PFSK-1 (cell line): ENCODE results near the gene ZFPM1.

Experiments
- FOXP2 ChIP-seq: optimal IDR thresholded peaks from 2 replicates; pipeline ENCODE3; 2011; ENCODE audit warnings: borderline replicate concordance, control low read depth, inconsistent platforms; ENCODE audit not compliant: insufficient read depth; ENCODE audit errors: extremely low read length, extremely low read depth
- POLR2AphosphoS5 ChIP-seq: IDR thresholded peaks from 2 replicates; pipeline ENCODE4 v1.6.1; 2012; ENCODE audit warnings: low read depth, mild to moderate bottlenecking, control low read depth, low read length, moderate library complexity
- SIN3A ChIP-seq: IDR thresholded peaks from 2 replicates; pipeline ENCODE4 v1.6.1; 2012; ENCODE audit warnings: mild to moderate bottlenecking, low read length, moderate library complexity, borderline replicate concordance; ENCODE audit not compliant: insufficient read depth
- TAF1 ChIP-seq: IDR thresholded peaks from 2 replicates; pipeline ENCODE4 v1.6.1; 2012; ENCODE audit warnings: low read length, control low read depth, borderline replicate concordance; ENCODE audit not compliant: insufficient read depth
- TF ChIP-seq, protein P1 (sequence below), 2 experiments: IDR thresholded peaks; 2 replicates each; pipeline versions ENCODE4 v1.6.1 to v1.8.0; 2011 to 2012; ENCODE audit warnings: low read depth in 2 of 2, low read length in 2 of 2, control low read depth in 1 of 2, inconsistent platforms in 1 of 2, mild to moderate bottlenecking in 1 of 2, moderate library complexity in 1 of 2; ENCODE audit not compliant: insufficient read depth in 1 of 2

ZFPM1 gene

GRCh38 chr16:88552166-88552565 is 99.1 kb downstream of the ZFPM1 start:
- TF ChIP-seq SIN3A (no peak), FOXP2 (no peak), TAF1 (no peak), POLR2AphosphoS5 (no peak)
- TF ChIP-seq, protein P1, sequence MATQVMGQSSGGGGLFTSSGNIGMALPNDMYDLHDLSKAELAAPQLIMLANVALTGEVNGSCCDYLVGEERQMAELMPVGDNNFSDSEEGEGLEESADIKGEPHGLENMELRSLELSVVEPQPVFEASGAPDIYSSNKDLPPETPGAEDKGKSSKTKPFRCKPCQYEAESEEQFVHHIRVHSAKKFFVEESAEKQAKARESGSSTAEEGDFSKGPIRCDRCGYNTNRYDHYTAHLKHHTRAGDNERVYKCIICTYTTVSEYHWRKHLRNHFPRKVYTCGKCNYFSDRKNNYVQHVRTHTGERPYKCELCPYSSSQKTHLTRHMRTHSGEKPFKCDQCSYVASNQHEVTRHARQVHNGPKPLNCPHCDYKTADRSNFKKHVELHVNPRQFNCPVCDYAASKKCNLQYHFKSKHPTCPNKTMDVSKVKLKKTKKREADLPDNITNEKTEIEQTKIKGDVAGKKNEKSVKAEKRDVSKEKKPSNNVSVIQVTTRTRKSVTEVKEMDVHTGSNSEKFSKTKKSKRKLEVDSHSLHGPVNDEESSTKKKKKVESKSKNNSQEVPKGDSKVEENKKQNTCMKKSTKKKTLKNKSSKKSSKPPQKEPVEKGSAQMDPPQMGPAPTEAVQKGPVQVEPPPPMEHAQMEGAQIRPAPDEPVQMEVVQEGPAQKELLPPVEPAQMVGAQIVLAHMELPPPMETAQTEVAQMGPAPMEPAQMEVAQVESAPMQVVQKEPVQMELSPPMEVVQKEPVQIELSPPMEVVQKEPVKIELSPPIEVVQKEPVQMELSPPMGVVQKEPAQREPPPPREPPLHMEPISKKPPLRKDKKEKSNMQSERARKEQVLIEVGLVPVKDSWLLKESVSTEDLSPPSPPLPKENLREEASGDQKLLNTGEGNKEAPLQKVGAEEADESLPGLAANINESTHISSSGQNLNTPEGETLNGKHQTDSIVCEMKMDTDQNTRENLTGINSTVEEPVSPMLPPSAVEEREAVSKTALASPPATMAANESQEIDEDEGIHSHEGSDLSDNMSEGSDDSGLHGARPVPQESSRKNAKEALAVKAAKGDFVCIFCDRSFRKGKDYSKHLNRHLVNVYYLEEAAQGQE (IDR thresholded peaks at IDR 0.05; ENCODE audit: insufficient read depth in 1 of 2, low read depth in 2 of 2, low read length in 2 of 2) = no peak

DNA sequence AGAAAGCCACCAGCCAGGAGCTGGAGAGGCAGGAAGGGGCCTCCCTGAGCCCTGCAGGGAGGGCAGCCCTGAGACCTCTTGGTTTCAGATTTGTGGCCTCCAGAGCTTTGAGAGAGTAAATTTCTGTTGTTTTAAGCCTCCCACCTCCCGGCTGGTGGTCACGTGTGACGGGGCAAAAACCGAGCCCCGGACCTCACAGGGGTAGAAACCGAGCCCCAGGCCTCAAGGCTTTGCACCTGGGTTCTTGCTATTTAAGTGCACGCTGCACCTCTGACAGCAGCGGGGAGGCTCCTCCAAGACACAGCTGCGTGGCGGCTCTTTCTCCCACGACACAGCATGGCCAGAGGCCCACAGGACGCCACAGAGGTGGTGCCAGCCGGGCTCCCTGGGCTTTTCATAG is 99.7 kb downstream of the ZFPM1 start:
- TF ChIP-seq FOXP2 (no peak), POLR2AphosphoS5 (no peak), TAF1 (no peak), SIN3A (no peak)
- TF ChIP-seq, protein P1 (IDR thresholded peaks at IDR 0.05; ENCODE audit: insufficient read depth in 1 of 2, low read depth in 2 of 2, low read length in 2 of 2) = no peak

GRCh38 chr16:88553739-88554138 is 100.7 kb downstream of the ZFPM1 start:
- TF ChIP-seq FOXP2 (no peak), POLR2AphosphoS5 (no peak)

DNA sequence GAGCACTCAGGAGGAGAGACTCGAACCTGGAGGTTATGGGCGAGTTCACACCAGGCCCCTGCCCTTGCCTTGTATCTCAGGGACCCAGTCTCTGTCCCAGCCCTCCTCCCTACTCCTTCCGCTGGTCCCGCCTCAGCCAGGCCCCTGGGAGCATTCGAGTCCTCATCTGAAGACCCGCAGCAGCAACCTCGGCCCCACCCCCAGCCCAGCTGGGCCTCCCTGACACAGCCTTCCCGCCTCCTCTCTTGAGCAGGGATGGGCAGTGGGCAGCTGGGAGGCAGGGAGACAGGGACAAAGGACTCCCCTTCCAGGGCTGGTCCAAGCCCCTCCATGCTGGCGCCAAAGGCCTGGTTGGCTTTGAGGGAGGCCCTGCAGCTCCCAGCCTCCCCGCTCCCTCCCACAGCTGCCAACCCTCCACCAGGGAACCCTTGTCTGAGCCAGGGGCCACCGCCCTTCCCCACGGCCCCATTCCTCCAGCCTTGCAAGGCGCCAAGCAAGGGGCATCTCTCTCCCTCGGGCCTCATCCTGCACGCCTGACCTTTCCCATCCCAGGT is 101.7 kb downstream of the ZFPM1 start:
- TF ChIP-seq FOXP2 = no peak
- TF ChIP-seq SIN3A = no peak
- TF ChIP-seq TAF1 = no peak
- TF ChIP-seq, protein P1 (IDR thresholded peaks at IDR 0.05; ENCODE audit: insufficient read depth in 1 of 2, low read depth in 2 of 2, low read length in 2 of 2) = no peak
- no peak for TF ChIP-seq POLR2AphosphoS5

- TF ChIP-seq POLR2AphosphoS5 = no peak
- TF ChIP-seq SIN3A = no peak
- no peak for TF ChIP-seq TAF1
- TF ChIP-seq, protein P1 (IDR thresholded peaks at IDR 0.05; ENCODE audit: insufficient read depth in 1 of 2, low read depth in 2 of 2, low read length in 2 of 2) = no peak
- TF ChIP-seq FOXP2 = no peak
Observed at GRCh38 chr16:88556294-88556988, 103.4 kb downstream of the ZFPM1 start.
